ENCODE data around the gene TEX51.

GRCh38 chr2:126858436-126858835 lies 40.3 kb upstream of the TEX51 start:
- no peak for TF ChIP-seq CTCF (IDR thresholded peaks at IDR 0.05)
- TF ChIP-seq POLR2A (IDR thresholded peaks at IDR 0.05), result no peak
- no peak for TF ChIP-seq EP300 (IDR thresholded peaks at IDR 0.05; ENCODE audit: low read depth)
